Keratinocyte (primary cell): ENCODE data around the gene XG.

Experiments
- CTCF ChIP-seq, 3 experiments: IDR thresholded peaks in 1 of 3; conservative IDR thresholded peaks in 1 of 3; optimal IDR thresholded peaks in 1 of 3; 2 replicates in 2 of 3; 3 replicates in 1 of 3; pipeline versions ENCODE3 to v1.5.1; 2011; ENCODE audit warnings: low read length in 3 of 3, mild to moderate bottlenecking in 3 of 3, moderate library complexity in 2 of 3, control low read depth in 1 of 3, inconsistent platforms in 1 of 3; ENCODE audit not compliant: insufficient read depth in 2 of 3; ENCODE audit errors: extremely low read depth in 1 of 3
- EZH2 ChIP-seq: IDR thresholded peaks from one replicate; pipeline ENCODE4 v1.6.1; 2012; ENCODE audit warnings: inconsistent platforms, mild to moderate bottlenecking, low read length, moderate library complexity

GRCh38 chrX:2854918-2855317 is 103.1 kb downstream of the XG start:
- TF ChIP-seq CTCF (optimal IDR thresholded peaks at IDR 0.05 in 1 of 3, IDR thresholded peaks at IDR 0.05 in 1 of 3, conservative IDR thresholded peaks at IDR 0.05 in 1 of 3; ENCODE audit: extremely low read depth in 1 of 3, insufficient read depth in 2 of 3, low read length in 3 of 3) (no peak), EZH2 (no peak)
